AG10803 (cell line): ENCODE results near the gene ZNF827.
A peak's percentile ranks its signal among the peaks of the same experiment; 100 is the strongest.

Source experiments
- DNase-seq: peaks from one replicate; pipeline ENCODE4 v3.0.0; 2010; ENCODE audit warnings: low read depth
- H3K4me3 ChIP-seq: 2 replicates; pipeline ENCODE4 v1.5.1; 2011; ENCODE audit warnings: mild to moderate bottlenecking, low read length, control low read depth
- CTCF ChIP-seq: conservative IDR thresholded peaks from 2 replicates; pipeline ENCODE4 v1.5.1; 2011; ENCODE audit warnings: mild to moderate bottlenecking, low read length, control low read depth, inconsistent platforms

Gene ZNF827

GRCh38 chr4:145786261-145786660 is 152.4 kb downstream of the ZNF827 start:
- no peak overlapping the region for H3K4me3 ChIP-seq
- DNase-seq, result no peak
- TF ChIP-seq CTCF, result no peak

- TF ChIP-seq CTCF, result no peak
- no peak overlapping the region for H3K4me3 ChIP-seq
- DNase-seq, result peak; percentile 23
Measured at GRCh38 chr4:145785391-145786008, 153.1 kb downstream of the ZNF827 start.

GRCh38 chr4:145784036-145784435 is 154.6 kb downstream of the ZNF827 start:
- no peak overlapping the region for H3K4me3 ChIP-seq
- TF ChIP-seq CTCF, result no peak
- DNase-seq, result no peak

- no peak for TF ChIP-seq CTCF
- no peak for DNase-seq
- no peak overlapping the region for H3K4me3 ChIP-seq
Measured at GRCh38 chr4:145782756-145783155, 155.9 kb downstream of the ZNF827 start.

- DNase-seq, result no peak
- H3K4me3 ChIP-seq, result no peak overlapping the region
- no peak for TF ChIP-seq CTCF
Measured at GRCh38 chr4:145781351-145781750, 157.3 kb downstream of the ZNF827 start.

- peak; percentile 6; the same call in 1 of the 2 replicates for TF ChIP-seq CTCF
- peak; percentile 50 for DNase-seq
- no peak overlapping the region for H3K4me3 ChIP-seq
Measured at GRCh38 chr4:145779319-145779801, 159.3 kb downstream of the ZNF827 start.

GRCh38 chr4:145776208-145776607 is 162.4 kb downstream of the ZNF827 start:
- no peak for TF ChIP-seq CTCF

More at GRCh38 chr4:145776208-145776607, 162.4 kb downstream of the ZNF827 start:
- no peak overlapping the region for H3K4me3 ChIP-seq
- DNase-seq, result no peak
